CD1c-positive myeloid dendritic cell (primary cell): Measurements from ENCODE around the gene YPEL5.

ENCODE experiments used
- DNase-seq: peaks from one replicate; pipeline ENCODE4 v3.0.0-alpha.2; 2016; ENCODE audit errors: extremely low spot score

Gene YPEL5

DNA sequence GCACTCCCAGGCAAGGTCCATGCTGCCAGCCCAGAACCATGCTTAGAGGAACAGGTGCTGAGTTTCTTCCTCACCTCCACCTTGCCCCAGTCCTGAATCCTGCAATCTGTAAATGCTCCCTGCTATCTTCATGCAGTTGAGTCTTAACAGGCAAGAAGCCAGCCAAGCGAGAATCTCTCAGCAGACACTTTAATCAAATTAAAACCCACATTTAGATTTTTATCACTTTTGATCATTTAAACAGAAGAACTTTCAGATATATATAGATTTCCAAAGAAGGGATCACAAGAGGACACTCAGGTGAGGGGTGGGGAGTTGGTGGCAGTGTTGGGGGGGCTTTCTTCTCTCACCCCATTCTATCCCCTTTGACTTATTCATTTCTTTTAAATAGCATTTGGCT, 58.6 kb downstream of the YPEL5 start:
- DNase-seq: no peak

DNA sequence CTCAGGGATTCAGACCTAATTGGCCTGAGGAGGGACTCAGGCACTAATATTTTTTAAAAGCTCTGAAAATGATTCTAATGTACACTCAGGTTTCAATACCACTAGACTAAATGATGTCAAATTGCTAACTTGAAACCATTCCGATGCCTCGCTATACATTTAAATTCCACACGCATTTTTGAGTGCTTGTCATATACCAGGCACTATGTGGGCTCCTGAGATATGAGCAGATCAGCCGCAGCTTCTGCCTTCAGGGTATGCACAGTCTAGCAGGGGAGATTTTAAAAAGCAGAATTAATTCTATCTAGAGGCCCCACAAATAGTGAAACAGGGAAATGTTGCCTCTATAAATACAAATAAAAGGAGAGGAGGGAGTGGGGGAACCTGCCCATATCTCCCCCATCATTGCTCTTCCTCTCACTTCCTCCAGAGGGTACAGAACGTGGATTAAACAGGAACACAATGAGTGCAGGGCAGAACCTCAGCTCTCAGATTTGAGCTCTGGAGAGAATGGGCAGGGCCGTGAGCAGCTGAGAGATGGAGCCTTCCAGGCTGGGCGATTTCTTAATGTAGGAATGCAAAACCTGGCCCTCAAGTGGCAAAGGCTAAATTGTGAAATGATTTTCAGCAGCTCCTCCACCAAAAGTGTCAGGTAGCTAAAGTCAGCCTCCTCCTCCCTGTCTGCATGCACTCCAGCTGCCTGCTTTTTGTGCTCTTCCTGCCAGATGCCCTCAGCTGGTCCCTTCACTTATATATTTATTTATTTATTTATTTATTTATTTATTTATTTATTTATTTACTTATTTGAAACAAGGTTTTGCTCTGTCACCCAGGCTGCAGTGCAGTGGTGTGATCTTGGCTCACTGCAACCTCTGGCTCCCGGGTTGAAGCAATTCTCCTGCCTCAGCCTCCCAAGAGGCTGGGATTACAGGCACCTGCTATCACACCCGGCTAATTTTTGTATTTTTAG, 59.9 kb downstream of the YPEL5 start:
- no peak for DNase-seq

DNA sequence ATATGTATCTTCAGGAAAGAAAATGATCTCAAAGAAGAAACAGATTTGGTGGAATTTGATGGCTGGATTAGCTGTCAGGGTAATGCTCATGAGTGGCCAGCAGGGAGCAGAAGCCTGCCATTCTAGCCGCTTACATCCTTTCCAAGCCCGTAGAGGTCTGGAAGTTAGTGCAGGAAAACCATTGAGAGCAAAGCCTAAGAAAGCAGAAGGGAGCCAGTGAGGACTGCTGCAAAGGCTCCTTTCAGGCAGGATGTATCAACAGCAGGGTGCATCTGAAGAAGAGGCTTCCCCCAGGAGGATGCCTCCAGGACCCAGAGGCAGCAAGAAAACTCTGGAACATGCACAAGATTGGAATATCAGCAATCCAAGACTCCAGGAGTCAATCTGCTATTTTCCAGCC, 61.6 kb downstream of the YPEL5 start:
- peak; percentile 62 for DNase-seq

DNA sequence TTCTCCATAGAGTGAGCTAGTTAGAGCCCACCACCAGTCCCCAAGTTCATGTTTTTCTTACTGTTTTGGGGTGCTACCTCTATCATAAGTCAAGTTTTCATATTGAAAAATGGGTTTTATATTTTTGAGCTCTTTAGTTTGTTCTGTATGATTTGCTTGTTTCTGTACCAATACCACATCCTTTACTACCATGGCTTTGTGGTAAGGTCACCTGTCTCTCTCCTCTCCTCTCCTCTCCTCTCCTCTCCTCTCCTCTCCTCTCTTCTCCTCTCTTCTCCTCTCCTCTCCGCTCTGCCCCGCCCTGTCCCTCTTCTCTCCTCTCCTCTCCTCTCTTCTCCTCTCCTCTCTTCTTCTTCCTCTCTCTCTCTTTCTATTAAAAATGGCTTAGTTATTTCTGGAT, 62.4 kb downstream of the YPEL5 start:
- no peak for DNase-seq
